Measurements from ENCODE around the gene DZIP3.
A peak's percentile ranks its signal among the peaks of the same experiment; 100 is the strongest.

DZIP3 gene

GRCh38 chr3:108566599-108566998 is 22.9 kb upstream of the DZIP3 start:
- no peak overlapping the region for H3K4me3 ChIP-seq (ENCODE audit: control insufficient read depth, low read depth, low read length)
- TF ChIP-seq, protein P1, sequence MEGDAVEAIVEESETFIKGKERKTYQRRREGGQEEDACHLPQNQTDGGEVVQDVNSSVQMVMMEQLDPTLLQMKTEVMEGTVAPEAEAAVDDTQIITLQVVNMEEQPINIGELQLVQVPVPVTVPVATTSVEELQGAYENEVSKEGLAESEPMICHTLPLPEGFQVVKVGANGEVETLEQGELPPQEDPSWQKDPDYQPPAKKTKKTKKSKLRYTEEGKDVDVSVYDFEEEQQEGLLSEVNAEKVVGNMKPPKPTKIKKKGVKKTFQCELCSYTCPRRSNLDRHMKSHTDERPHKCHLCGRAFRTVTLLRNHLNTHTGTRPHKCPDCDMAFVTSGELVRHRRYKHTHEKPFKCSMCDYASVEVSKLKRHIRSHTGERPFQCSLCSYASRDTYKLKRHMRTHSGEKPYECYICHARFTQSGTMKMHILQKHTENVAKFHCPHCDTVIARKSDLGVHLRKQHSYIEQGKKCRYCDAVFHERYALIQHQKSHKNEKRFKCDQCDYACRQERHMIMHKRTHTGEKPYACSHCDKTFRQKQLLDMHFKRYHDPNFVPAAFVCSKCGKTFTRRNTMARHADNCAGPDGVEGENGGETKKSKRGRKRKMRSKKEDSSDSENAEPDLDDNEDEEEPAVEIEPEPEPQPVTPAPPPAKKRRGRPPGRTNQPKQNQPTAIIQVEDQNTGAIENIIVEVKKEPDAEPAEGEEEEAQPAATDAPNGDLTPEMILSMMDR (IDR thresholded peaks at IDR 0.05; ENCODE audit: control insufficient read depth, insufficient read depth, low read depth, low read length, missing control alignments), result no peak
- no peak for DNase-seq (ENCODE audit: low read depth)

- no peak for DNase-seq (ENCODE audit: low read depth)
- TF ChIP-seq, protein P1 (IDR thresholded peaks at IDR 0.05; ENCODE audit: control insufficient read depth, insufficient read depth, low read depth, low read length, missing control alignments), result no peak
- H3K4me3 ChIP-seq (ENCODE audit: control insufficient read depth, low read depth, low read length), result no peak overlapping the region
Measured at GRCh38 chr3:108569336-108569735, 20.2 kb upstream of the DZIP3 start.

GRCh38 chr3:108578064-108578463 is 11.5 kb upstream of the DZIP3 start:
- TF ChIP-seq, protein P1 (IDR thresholded peaks at IDR 0.05; ENCODE audit: control insufficient read depth, insufficient read depth, low read depth, low read length, missing control alignments), result no peak
- H3K4me3 ChIP-seq (ENCODE audit: control insufficient read depth, low read depth, low read length), result no peak overlapping the region
- no peak for DNase-seq (ENCODE audit: low read depth)

DNA sequence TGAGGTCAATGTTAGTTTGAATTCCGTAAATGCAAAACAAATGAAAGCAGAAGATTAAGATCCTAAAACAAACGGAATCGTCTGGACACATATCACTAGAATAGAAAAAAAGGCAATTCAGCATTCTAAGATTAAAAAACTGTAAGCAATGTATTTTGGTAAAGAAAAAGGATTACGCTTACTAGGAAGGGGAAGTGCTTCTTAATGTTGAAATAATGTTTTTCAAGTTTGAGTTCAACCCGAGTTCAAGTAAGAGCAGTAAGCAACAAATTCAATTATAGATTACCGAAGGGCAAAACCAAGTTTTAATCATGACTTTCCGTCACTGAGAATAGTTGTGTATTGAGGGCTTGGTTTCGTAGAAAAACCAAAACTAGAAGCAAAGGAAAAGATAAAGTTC is 921 bp upstream of the DZIP3 start:
- H3K4me3 ChIP-seq (ENCODE audit: control insufficient read depth, low read depth, low read length), result peak overlapping the region; percentile 98
- TF ChIP-seq, protein P1 (IDR thresholded peaks at IDR 0.05; ENCODE audit: control insufficient read depth, insufficient read depth, low read depth, low read length, missing control alignments), result no peak
- DNase-seq (ENCODE audit: low read depth), result no peak

GRCh38 chr3:108589998-108590323 is 439 bp downstream of the DZIP3 start:
- no peak for DNase-seq (ENCODE audit: low read depth)
- H3K4me3 ChIP-seq (ENCODE audit: control insufficient read depth, low read depth, low read length), result peak overlapping the region; percentile 98
- TF ChIP-seq, protein P1 (IDR thresholded peaks at IDR 0.05; ENCODE audit: control insufficient read depth, insufficient read depth, low read depth, low read length, missing control alignments), result no peak

- H3K4me3 ChIP-seq (ENCODE audit: control insufficient read depth, low read depth, low read length), result peak overlapping the region; percentile 98
- TF ChIP-seq, protein P1 (IDR thresholded peaks at IDR 0.05; ENCODE audit: control insufficient read depth, insufficient read depth, low read depth, low read length, missing control alignments), result no peak
- DNase-seq (ENCODE audit: low read depth), result no peak
Measured at GRCh38 chr3:108590460-108590859, 938 bp downstream of the DZIP3 start.

- TF ChIP-seq, protein P1 (IDR thresholded peaks at IDR 0.05; ENCODE audit: control insufficient read depth, insufficient read depth, low read depth, low read length, missing control alignments), result no peak
Measured at GRCh38 chr3:108595321-108595720, 5.8 kb downstream of the DZIP3 start.

More at GRCh38 chr3:108595321-108595720, 5.8 kb downstream of the DZIP3 start:
- no peak overlapping the region for H3K4me3 ChIP-seq (ENCODE audit: control insufficient read depth, low read depth, low read length)
- DNase-seq (ENCODE audit: low read depth), result no peak
